Activated CD4-positive, alpha-beta T cell treated with anti-CD3 and anti-CD28 coated beads for 36 hours (primary cell): ENCODE results near the gene DUSP23. TPM values are rescaled to one million over a fixed set of nuclear protein-coding genes. Genes with fewer than 3 reads are reported as not detected.
A peak's percentile ranks its signal among the peaks of the same experiment; 100 is the strongest.

ENCODE experiments used
- ATAC-seq: fragments of 200-7000 bp; cut with Tn5 transposase; one replicate; pipeline ENCODE4 v1.10.0; 2021; ENCODE audit warnings: mild to moderate bottlenecking, moderate library complexity
- CTCF ChIA-PET: fragments of 350-600 bp; sonication (Branson Sonifier 250); formaldehyde crosslinking; loops from one replicate; lab custom pipeline; 2021; ENCODE audit warnings: antibody characterized with exemption; lab: Charles Lee
- POLR2A ChIA-PET: fragments of 350-600 bp; sonication (Branson Sonifier 250); formaldehyde crosslinking; loops from one replicate; lab custom pipeline; 2021; ENCODE audit warnings: antibody characterized with exemption, inconsistent platforms; lab: Charles Lee
- DNase-seq: peaks from one replicate; pipeline ENCODE4 v3.0.0-alpha.2; 2020
- H3K27ac Mint-ChIP-seq: one replicate; pipeline ENCODE4 v1.8.0; 2021; ENCODE audit warnings: mixed read lengths
- H3K27me3 Mint-ChIP-seq: one replicate; pipeline ENCODE4 v1.8.0; 2021; ENCODE audit warnings: mixed read lengths
- H3K36me3 Mint-ChIP-seq: one replicate; pipeline ENCODE4 v1.8.0; 2021; ENCODE audit warnings: low read depth, mixed read lengths
- H3K4me1 Mint-ChIP-seq: one replicate; pipeline ENCODE4 v1.8.0; 2021; ENCODE audit warnings: mixed read lengths
- H3K4me3 Mint-ChIP-seq: one replicate; pipeline ENCODE4 v1.8.0; 2021; ENCODE audit warnings: mild to moderate bottlenecking, moderate library complexity, mixed read lengths
- H3K9me3 Mint-ChIP-seq: one replicate; pipeline ENCODE4 v1.8.0; 2021; ENCODE audit warnings: low read depth, mixed read lengths
- intact Hi-C, 2 experiments: fragments of 100-400 bp; cut with DNase I in 1 of 2; cut with micrococcal nuclease in 1 of 2; formaldehyde crosslinking; loops; one replicate each; pipeline versions ENCODE4 v1.14.2 to v1.15.1; 2022 to 2024; cut with DNase I, micrococcal nuclease
- total RNA-seq, 2 experiments: library from RNA; stranded (reverse); gene quantifications; one replicate each; pipeline ENCODE4 v1.2.3, GENCODE V29; 2021

The DUSP23 gene
- total RNA-seq, 2 experiments from 2014 or later, result 23.9 to 26.8 TPM

GRCh38 chr1:159828581-159829272 lies 48.0 kb downstream of the DUSP23 start:
- H3K9me3 Mint-ChIP-seq, result peaks cover 2% of the 10 kb centered on the region
- ChIA-PET CTCF (interaction anchor here (1.7 kb wide), 1 partner anchor 30 kb away, joined by 5 read pairs; no protein-coding TSS in a partner anchor), POLR2A (no interaction called here)
- intact Hi-C loops, result loop anchor here in 1 of 2 experiments (5.0 kb wide), 1 partner anchor 46 kb away; the partner anchor contains the start of gene DUSP23
- DNase-seq, result no peak
- no peak overlapping the region for H3K27ac Mint-ChIP-seq
- no peaks in the 10 kb centered on the region for H3K27me3 Mint-ChIP-seq
- H3K4me1 Mint-ChIP-seq, result peaks cover 39% of the 10 kb centered on the region
- ATAC-seq, result no peak
- no peak overlapping the region for H3K4me3 Mint-ChIP-seq
- H3K36me3 Mint-ChIP-seq, result no peaks in the 10 kb centered on the region

- DNase-seq (peak; percentile 28), ATAC-seq (peak; percentile 32)
- peaks cover 2% of the 10 kb centered on the region for H3K9me3 Mint-ChIP-seq
- intact Hi-C loops, result loop anchor here in 1 of 2 experiments (5.0 kb wide), 1 partner anchor 47 kb away; the partner anchor contains the start of gene DUSP23
- CTCF ChIA-PET, result interaction anchor here (0.5 to 1.7 kb wide), 2 partner anchors 13 to 31 kb away, joined by 3 to 5 read pairs; no protein-coding TSS in a partner anchor
- no peak overlapping the region for H3K27ac Mint-ChIP-seq
- H3K4me1 Mint-ChIP-seq, result peaks cover 39% of the 10 kb centered on the region
- no peaks in the 10 kb centered on the region for H3K27me3 Mint-ChIP-seq
- no peak overlapping the region for H3K4me3 Mint-ChIP-seq
- POLR2A ChIA-PET, result no interaction called here
- H3K36me3 Mint-ChIP-seq, result no peaks in the 10 kb centered on the region
Measured at GRCh38 chr1:159829273-159829634, 48.5 kb downstream of the DUSP23 start.

GRCh38 chr1:159829822-159830465 lies 49.2 kb downstream of the DUSP23 start:
- peaks cover 39% of the 10 kb centered on the region for H3K4me1 Mint-ChIP-seq
- intact Hi-C loops, result loop anchor here in 1 of 2 experiments (5.0 kb wide), 1 partner anchor 48 kb away; the partner anchor contains the start of gene DUSP23
- H3K36me3 Mint-ChIP-seq, result no peaks in the 10 kb centered on the region
- DNase-seq, result no peak
- ChIA-PET POLR2A (no interaction called here), CTCF (interaction anchor here (0.5 to 1.7 kb wide), 5 partner anchors 13 to 414 kb away, joined by 3 to 5 read pairs (median 3); no protein-coding TSS in a partner anchor)
- peaks cover 2% of the 10 kb centered on the region for H3K9me3 Mint-ChIP-seq
- H3K27me3 Mint-ChIP-seq, result no peaks in the 10 kb centered on the region
- no peak overlapping the region for H3K4me3 Mint-ChIP-seq
- no peak for ATAC-seq
- no peak overlapping the region for H3K27ac Mint-ChIP-seq

- no peak overlapping the region for H3K27ac Mint-ChIP-seq
- POLR2A ChIA-PET, result no interaction called here
- intact Hi-C loops, result no loop called here
- no peaks in the 10 kb centered on the region for H3K36me3 Mint-ChIP-seq
- peaks cover 32% of the 10 kb centered on the region for H3K4me1 Mint-ChIP-seq
- H3K9me3 Mint-ChIP-seq, result peaks cover 2% of the 10 kb centered on the region
- ATAC-seq, result no peak
- H3K27me3 Mint-ChIP-seq, result no peaks in the 10 kb centered on the region
- no peak overlapping the region for H3K4me3 Mint-ChIP-seq
- CTCF ChIA-PET, result interaction anchor here (0.6 to 1.5 kb wide), 4 partner anchors 9 to 414 kb away, joined by 3 to 4 read pairs (median 3); no protein-coding TSS in a partner anchor
- DNase-seq, result no peak
Measured at GRCh38 chr1:159830722-159831121, 50.0 kb downstream of the DUSP23 start.

GRCh38 chr1:159831412-159832141 lies 50.8 kb downstream of the DUSP23 start:
- DNase-seq (no peak), ATAC-seq (no peak)
- intact Hi-C loops, result no loop called here
- Mint-ChIP-seq H3K4me1 (peaks cover 24% of the 10 kb centered on the region), H3K27me3 (no peaks in the 10 kb centered on the region), H3K36me3 (peaks cover 1% of the 10 kb centered on the region), H3K4me3 (no peak overlapping the region), H3K27ac (no peak overlapping the region), H3K9me3 (no peaks in the 10 kb centered on the region)
- ChIA-PET POLR2A (interaction anchor here (0.6 kb wide), 1 partner anchor 8 kb away, joined by 3 read pairs; no protein-coding TSS in a partner anchor), CTCF (interaction anchor here (0.8 to 1.9 kb wide), 4 partner anchors 10 to 59 kb away, joined by 3 to 5 read pairs (median 4); no protein-coding TSS in a partner anchor)

Other genes starting within 250 kb of the DUSP23 start
- not detected for gene OR10J5, start 245.0 kb upstream of the DUSP23 start, total RNA-seq
- gene APCS, start 193.1 kb upstream of the DUSP23 start, total RNA-seq, result not detected
- gene CRP, start 66.4 kb upstream of the DUSP23 start, total RNA-seq, result not detected
- gene FCRL6, start 21.4 kb downstream of the DUSP23 start, total RNA-seq, result not detected
- under 1 TPM; 0.39 to 0.70 TPM for gene SLAMF8, start 45.9 kb downstream of the DUSP23 start, total RNA-seq
- under 1 TPM in 1 of 2 experiments, not detected in 1; 0.11 TPM for gene VSIG8, start 81.7 kb downstream of the DUSP23 start, total RNA-seq
- gene CFAP45, start 119.2 kb downstream of the DUSP23 start, total RNA-seq, result 1 to 10 TPM in 1 of 2 experiments, under 1 TPM in 1; 0.98 to 1.1 TPM
- gene TAGLN2, start 144.5 kb downstream of the DUSP23 start, total RNA-seq, result 100 to 1,000 TPM; 410 to 495 TPM
- under 1 TPM in 1 of 2 experiments, not detected in 1; 0.07 TPM for gene IGSF9, start 164.7 kb downstream of the DUSP23 start, total RNA-seq
- not detected for gene SLAMF9, start 173.3 kb downstream of the DUSP23 start, total RNA-seq